HG02798 (cell line): Measurements from ENCODE around the gene LRRIQ1.
"Not testable (repeated sequence)": the region's sequence is repeated elsewhere in the genome, so short reads cannot be mapped to it uniquely, and the experiment has no call there.

ENCODE experiments used
- ATAC-seq: cut with Tn5 transposase; IDR thresholded peaks from one replicate; pipeline ENCODE4 v1.9.1; 2021; ENCODE audit warnings: mild to moderate bottlenecking; ENCODE audit not compliant: unreplicated experiment, poor library complexity

Gene LRRIQ1

DNA sequence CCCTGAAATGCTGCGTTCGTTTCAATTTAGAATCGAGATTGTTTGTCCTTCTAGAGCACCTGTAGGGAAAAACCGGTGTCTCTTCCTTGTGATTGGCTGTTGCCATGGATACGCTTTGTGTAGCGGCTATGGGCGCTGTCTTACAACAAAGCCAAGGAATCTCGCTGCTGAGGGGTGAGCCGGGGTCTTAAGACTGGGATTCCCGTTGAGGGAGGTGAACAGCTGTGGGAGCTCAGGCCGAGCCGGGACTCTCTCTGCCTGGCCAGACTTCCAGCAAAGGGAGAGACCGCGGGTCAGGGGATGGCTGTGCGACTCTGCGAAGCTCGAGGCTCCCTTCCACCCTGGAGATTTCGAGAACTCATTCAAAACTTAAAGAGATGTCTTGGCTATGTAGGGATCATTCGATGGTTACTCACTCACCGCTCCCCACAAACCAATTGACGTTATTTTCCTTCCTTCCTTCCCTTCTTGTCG, at the start of gene LRRIQ1, which contains the start of gene TSPAN19:
Gene LRRIQ1, plus strand, starts transcription at position 118 of the 474 bp plus-strand sequence. CDS start 1,826 bp downstream, outside the sequence.
Gene TSPAN19, minus strand, starts transcription at position 44 of the 474 bp plus-strand sequence. CDS start 6,331 bp downstream, outside the sequence.
- peak; percentile 98 for ATAC-seq

GRCh38 chr12:84986586-84986985, 49.6 kb upstream of the LRRIQ1 start:
- ATAC-seq = no peak

DNA sequence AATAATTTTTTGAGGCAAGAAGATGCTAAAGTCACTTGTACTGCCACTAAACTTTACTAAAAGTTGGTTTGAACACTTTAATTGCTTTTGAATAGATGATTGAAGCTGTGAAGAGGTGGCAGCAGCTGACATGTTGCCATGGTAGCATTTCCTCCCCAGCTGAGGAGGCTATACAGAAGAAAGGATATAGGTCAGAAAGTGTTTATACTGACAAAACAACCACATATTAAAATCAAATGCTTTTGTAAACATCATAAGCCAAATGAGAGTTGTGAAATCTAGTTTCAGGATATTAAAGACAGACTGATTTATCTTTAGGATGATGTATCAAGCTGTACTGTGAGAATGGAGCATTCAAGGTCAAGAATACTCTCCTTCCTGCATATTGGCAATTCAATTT, 41.7 kb upstream of the LRRIQ1 start:
- no peak for ATAC-seq

DNA sequence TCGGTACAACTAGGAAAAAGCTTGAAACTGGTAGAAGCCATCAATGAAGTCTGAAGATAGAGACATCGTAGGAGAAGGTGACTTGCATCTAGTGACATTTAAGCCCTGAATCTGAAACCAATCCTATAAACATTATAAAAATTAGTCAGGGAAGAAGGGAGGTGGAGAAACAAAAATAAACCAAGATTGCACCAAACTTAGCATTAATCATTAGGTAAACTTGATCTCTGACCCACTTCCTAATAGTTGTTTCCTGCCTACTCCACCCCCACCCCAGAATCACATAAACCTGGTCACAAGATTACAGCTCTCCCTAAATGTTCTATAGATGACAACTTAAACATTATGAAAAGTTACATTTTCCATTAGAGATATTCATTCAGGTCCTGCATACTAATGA, 40.5 kb upstream of the LRRIQ1 start:
- no peak for ATAC-seq

- no peak for ATAC-seq
Measured at GRCh38 chr12:84996759-84997158, 39.4 kb upstream of the LRRIQ1 start.

- no peak for ATAC-seq
Measured at GRCh38 chr12:84998341-84998740, 37.8 kb upstream of the LRRIQ1 start.

DNA sequence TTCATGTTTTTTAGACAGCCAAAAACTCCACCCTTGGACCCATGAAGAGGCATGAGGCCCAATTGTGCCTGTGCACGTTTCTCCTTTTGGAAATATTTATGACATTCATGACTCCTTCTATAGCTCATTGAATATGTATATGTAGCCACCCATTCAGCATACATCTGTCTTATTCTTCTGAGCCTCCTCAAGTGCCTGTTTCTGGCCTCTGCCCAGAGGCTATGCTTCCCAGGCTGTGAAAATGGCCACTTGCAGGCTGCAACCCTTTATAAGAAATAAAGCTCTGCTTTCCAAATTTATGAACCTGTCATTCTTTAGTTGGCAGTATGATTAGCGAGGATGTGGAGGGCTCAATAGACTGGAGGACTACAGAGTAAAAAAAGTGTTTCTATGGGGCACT, 35.4 kb upstream of the LRRIQ1 start:
- no peak for ATAC-seq

DNA sequence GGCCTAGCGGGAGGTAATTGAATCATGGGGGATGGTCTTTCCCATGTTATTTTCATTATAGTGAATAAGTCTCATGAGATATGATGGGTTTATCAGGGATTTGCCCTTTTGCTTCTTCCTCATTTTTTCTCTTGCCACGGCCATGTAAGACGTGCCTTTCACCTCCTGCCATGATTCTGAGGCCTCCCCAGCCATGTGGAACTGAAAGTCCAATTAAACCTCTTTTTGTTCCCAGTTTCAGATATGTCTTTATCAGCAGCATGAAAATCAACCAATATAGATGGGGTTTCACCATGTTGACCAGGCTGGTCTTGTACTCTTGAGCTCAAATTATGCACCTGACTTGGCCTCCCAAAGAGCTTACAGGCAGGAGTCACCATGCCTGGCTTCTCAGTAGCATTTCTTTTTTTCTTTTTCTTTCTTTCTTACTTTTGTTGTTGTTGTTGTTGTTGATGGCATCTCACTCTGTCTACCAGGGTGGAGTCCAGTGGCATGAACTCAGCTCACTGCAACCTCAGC, 33.3 kb upstream of the LRRIQ1 start:
- no peak for ATAC-seq

GRCh38 chr12:85004204-85004603, 31.9 kb upstream of the LRRIQ1 start:
- no peak for ATAC-seq

GRCh38 chr12:85005047-85005446, 31.1 kb upstream of the LRRIQ1 start:
- not testable (repeated sequence) for ATAC-seq

- no peak for ATAC-seq
Measured at GRCh38 chr12:85005615-85006014, 30.5 kb upstream of the LRRIQ1 start.

DNA sequence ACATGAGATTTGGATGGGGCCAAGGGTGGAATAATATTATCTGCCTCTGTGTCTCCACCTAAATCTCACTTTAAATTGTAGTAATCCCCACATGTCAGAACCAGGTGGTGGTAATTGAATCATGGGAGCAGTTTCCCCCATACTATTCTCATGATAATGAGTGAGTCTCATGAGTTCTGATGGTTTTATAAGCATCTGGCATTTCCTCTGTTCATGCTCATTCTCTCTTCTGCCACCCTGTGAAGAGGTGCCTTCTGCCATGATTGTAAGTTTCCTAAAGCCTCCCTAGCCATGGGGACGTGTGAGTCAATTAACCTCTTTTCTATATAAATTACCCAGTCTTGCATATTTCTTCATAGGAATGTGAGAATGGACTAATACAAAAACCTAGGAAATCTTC, 29.9 kb upstream of the LRRIQ1 start:
- no peak for ATAC-seq

GRCh38 chr12:85007836-85008235, 28.3 kb upstream of the LRRIQ1 start:
- ATAC-seq = no peak

GRCh38 chr12:85016413-85016812, 19.7 kb upstream of the LRRIQ1 start:
- no peak for ATAC-seq

DNA sequence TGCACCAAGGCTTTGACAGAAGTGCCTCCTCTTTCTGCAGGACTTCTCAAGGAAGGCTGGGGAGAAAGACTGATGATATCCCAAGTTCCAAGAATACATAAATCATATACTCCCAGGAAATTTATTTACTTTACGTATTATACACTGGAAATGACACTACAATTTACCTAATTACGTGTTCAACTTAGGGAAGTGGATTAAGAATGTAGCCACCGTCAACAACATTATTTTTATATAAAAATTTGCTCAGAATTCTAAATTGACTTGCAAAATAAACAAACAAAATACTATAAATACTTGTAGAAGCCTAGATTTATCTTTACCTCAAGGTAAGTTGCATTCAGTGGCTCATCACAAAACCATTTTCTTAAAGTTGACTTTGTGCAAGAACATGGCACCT, 19.0 kb upstream of the LRRIQ1 start:
- ATAC-seq = no peak

DNA sequence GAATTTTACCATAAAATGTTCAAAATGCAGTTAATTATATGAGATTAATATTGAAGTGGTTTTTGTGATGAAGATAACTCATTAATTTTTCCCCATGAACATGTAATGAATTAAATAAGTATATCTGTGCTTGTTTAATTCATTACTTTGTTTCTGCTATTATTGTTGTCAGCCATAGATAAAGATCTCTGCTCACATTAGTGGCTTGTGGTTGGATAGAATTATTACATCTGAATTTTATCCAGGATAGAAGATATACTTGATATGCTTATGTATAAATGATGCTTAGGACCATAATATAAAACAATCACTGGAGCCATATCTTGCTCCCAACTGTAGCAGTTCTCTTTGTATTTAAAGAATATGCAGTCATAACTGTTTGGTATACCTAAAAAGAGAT, 18.5 kb upstream of the LRRIQ1 start:
- no peak for ATAC-seq

GRCh38 chr12:85018098-85018497, 18.1 kb upstream of the LRRIQ1 start:
- ATAC-seq = no peak

GRCh38 chr12:85029456-85029855, 6.7 kb upstream of the LRRIQ1 start:
- ATAC-seq = no peak

DNA sequence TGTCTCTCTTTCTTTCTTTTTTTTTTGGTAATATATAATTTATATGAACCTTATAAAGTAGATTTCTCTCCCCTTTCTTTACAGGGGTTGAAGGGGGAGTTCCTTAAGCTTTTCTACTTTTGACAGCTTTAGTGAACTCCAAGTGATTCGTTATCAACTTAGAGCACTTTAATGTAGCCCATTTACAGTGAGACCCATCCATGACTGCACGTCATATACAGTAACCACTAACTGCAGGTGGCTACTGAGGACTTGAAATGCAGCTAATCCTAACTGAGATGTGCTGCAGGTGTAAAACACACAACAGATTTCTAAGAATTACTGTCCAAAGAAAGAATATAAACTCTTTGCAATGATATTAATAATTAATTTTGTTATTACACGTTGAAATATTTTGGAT, 582 bp downstream of the LRRIQ1 start:
- no peak for ATAC-seq

- ATAC-seq = no peak
Measured at GRCh38 chr12:85041395-85041794, 5.2 kb downstream of the LRRIQ1 start.

DNA sequence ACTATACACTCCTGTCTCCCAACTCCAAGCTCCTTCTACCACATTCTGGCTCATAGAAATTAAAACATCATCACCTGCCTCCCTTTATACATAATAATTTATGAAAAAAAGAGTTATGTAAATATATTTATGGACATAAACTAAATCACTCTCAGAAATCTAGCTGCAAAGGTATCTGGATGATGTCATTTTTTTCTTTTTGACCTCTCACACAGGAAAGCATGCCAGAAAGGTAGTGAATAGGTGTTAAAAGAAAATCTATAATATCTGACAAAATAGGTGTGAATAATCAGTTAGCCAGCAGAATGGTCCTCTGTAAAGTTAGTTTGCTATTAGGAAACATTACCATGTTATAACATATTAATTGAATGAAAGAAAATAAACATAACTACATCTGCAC, 7.7 kb downstream of the LRRIQ1 start:
- no peak for ATAC-seq

DNA sequence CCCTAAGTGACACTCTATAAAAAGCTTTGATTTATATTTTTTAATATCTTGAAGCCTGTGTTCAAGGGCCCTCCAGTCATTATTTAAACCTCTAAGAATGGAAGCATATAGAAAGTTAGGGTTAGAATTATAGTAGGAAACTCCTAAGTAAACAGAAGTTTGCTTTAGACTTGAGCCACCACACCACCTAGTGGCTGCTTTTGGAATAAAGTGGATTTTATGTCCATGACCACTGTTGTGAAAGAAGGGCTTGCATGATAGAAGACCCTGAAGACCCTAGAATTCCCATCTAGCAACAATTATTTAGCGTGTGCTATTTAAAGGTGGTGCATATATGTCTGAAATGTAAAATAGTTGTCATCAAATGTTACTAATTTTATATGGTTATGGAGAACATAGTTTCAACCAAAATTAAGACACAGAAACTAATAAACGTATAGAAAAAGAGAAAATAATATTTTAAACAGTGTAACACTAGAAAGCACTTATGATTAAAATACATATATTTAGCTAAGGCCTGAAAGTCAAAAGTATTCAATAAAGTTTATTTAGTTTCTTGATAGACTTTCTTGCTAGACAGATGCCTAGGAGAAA, 21.3 kb downstream of the LRRIQ1 start:
- ATAC-seq = peak; percentile 81
